H1 (cell line): ENCODE results near the gene HRNR. TPM values are rescaled to one million over a fixed set of nuclear protein-coding genes. Genes with fewer than 3 reads are reported as not detected.
A peak's percentile ranks its signal among the peaks of the same experiment; 100 is the strongest.

Experiments used
- CTCF ChIA-PET: fragments of 300-600 bp; sonication (Branson Sonifier 250); formaldehyde crosslinking; loops from one replicate; lab custom pipeline; 2021; ENCODE audit not compliant: partially characterized antibody; lab: Charles Lee
- POLR2A ChIA-PET: fragments of 300-600 bp; sonication (Branson Sonifier 250); formaldehyde crosslinking; loops from one replicate; lab custom pipeline; 2021; ENCODE audit warnings: inconsistent platforms; ENCODE audit not compliant: partially characterized antibody; lab: Charles Lee
- DNase-seq, 2 experiments: peaks; one replicate each; pipeline versions ENCODE4 v3.0.0 to v3.0.0-alpha.2; 2010 to 2022; ENCODE audit warnings: low spot score in 2 of 2, low read depth in 1 of 2, mixed read lengths in 1 of 2
- FAIRE-seq: peaks from 2 replicates; lab custom pipeline; 2011; peaks lifted over from hg19 to GRCh38; lab: Jason Lieb, UNC
- H2AFZ ChIP-seq: 2 replicates; pipeline ENCODE4 v1.8.1; 2012; ENCODE audit warnings: low read length, inconsistent platforms
- H2AK5ac ChIP-seq: 2 replicates; pipeline ENCODE4 v1.6.1; 2013; ENCODE audit warnings: low read depth, low read length
- H2BK120ac ChIP-seq: replicated peaks from 2 replicates; pipeline ENCODE3; 2013; ENCODE audit warnings: low read depth, low read length, inconsistent platforms
- H2BK12ac ChIP-seq: 2 replicates; pipeline ENCODE4 v1.6.1; 2013; ENCODE audit warnings: low read depth, low read length
- H2BK15ac ChIP-seq: 2 replicates; pipeline ENCODE4 v1.6.1; 2013; ENCODE audit warnings: low read length
- H2BK20ac ChIP-seq: 2 replicates; pipeline ENCODE4 v1.6.1; 2013; ENCODE audit warnings: low read length
- H2BK5ac ChIP-seq: 2 replicates; pipeline ENCODE4 v1.6.1; 2013; ENCODE audit warnings: low read depth, low read length
- H3K14ac ChIP-seq: 2 replicates; pipeline ENCODE4 v1.6.1; 2013; ENCODE audit warnings: inconsistent platforms; ENCODE audit not compliant: insufficient read length
- H3K18ac ChIP-seq: 2 replicates; pipeline ENCODE4 v1.6.1; 2013; ENCODE audit warnings: low read length; ENCODE audit errors: extremely low read depth
- H3K23ac ChIP-seq: 2 replicates; pipeline ENCODE4 v1.6.1; 2013; ENCODE audit warnings: inconsistent platforms; ENCODE audit not compliant: insufficient read length
- H3K23me2 ChIP-seq: 2 replicates; pipeline ENCODE4 v1.6.1; 2013; ENCODE audit warnings: low read depth, low read length
- H3K27ac ChIP-seq: 2 replicates; pipeline ENCODE4 v1.6.1; 2011; ENCODE audit warnings: low read depth, low read length, inconsistent platforms
- H3K27me3 ChIP-seq, 4 experiments: replicated peaks in 1 of 4; 1 replicate in 1 of 4; 2 replicates in 3 of 4; pipeline versions ENCODE4 v1.6.1 to v1.8.1; 2011 to 2013; ENCODE audit warnings: low read length in 3 of 4, mild to moderate bottlenecking in 3 of 4, inconsistent platforms in 2 of 4, mixed read lengths in 2 of 4, moderate library complexity in 1 of 4; ENCODE audit not compliant: control insufficient read depth in 3 of 4, insufficient read depth in 3 of 4; ENCODE audit errors: extremely low read depth in 1 of 4
- H3K36me3 ChIP-seq, 4 experiments: 2 replicates each; pipeline versions ENCODE4 v1.6.1 to v1.8.1; 2011 to 2013; ENCODE audit warnings: mild to moderate bottlenecking in 4 of 4, low read length in 3 of 4, moderate library complexity in 2 of 4, control low read depth in 1 of 4, inconsistent platforms in 1 of 4; ENCODE audit not compliant: insufficient read depth in 4 of 4, control insufficient read depth in 2 of 4
- H3K4ac ChIP-seq: replicated peaks from 2 replicates; pipeline ENCODE3; 2013; ENCODE audit warnings: low read length, low read depth, mixed read lengths, inconsistent platforms; ENCODE audit not compliant: insufficient read length
- H3K4me1 ChIP-seq, 4 experiments: replicated peaks in 1 of 4; 1 replicate in 1 of 4; 2 replicates in 3 of 4; pipeline versions ENCODE4 v1.6.1 to v1.8.1; 2011 to 2013; ENCODE audit warnings: low read length in 3 of 4, inconsistent platforms in 2 of 4, mixed read lengths in 1 of 4; ENCODE audit not compliant: insufficient read depth in 4 of 4, control insufficient read depth in 3 of 4
- H3K4me2 ChIP-seq, 2 experiments: 2 replicates each; pipeline versions ENCODE4 v1.6.1 to v1.8.1; 2011 to 2013; ENCODE audit warnings: low read depth in 2 of 2, low read length in 2 of 2, control low read depth in 1 of 2, inconsistent platforms in 1 of 2, mild to moderate bottlenecking in 1 of 2; ENCODE audit not compliant: insufficient read depth in 1 of 2
- H3K4me3 ChIP-seq, 4 experiments: fragments of 200-600, 300-600 bp in 1 of 4; sonication (generic), shearing (Covaris generic), sonication (Bioruptor Twin) in 1 of 4; 2 replicates each; pipeline versions ENCODE4 v1.5.1 to v1.8.1; 2011 to 2016; ENCODE audit warnings: low read length in 4 of 4, low read depth in 3 of 4, control low read depth in 2 of 4, inconsistent platforms in 2 of 4, mild to moderate bottlenecking in 2 of 4, mixed read lengths in 1 of 4, moderate library complexity in 1 of 4; ENCODE audit not compliant: insufficient read depth in 2 of 4; ENCODE audit errors: extremely low read depth in 1 of 4
- H3K56ac ChIP-seq: replicated peaks from 2 replicates; pipeline ENCODE3; 2013; ENCODE audit warnings: low read depth, mild to moderate bottlenecking, mixed read lengths, low read length, inconsistent platforms; ENCODE audit not compliant: insufficient read length
- H3K79me1 ChIP-seq: 2 replicates; pipeline ENCODE4 v1.6.1; 2013; ENCODE audit warnings: low read depth, low read length, control low read depth
- H3K79me2 ChIP-seq, 2 experiments: 2 replicates each; pipeline versions ENCODE4 v1.6.1 to v1.8.1; 2012 to 2013; ENCODE audit warnings: low read length in 2 of 2, mild to moderate bottlenecking in 2 of 2, inconsistent platforms in 1 of 2; ENCODE audit not compliant: insufficient read depth in 2 of 2, control insufficient read depth in 1 of 2
- H3K9ac ChIP-seq, 4 experiments: replicated peaks in 1 of 4; 1 replicate in 1 of 4; 2 replicates in 3 of 4; pipeline versions ENCODE4 v1.6.1 to v1.8.1; 2011 to 2013; ENCODE audit warnings: low read depth in 3 of 4, low read length in 3 of 4, control low read depth in 2 of 4, mild to moderate bottlenecking in 2 of 4, moderate library complexity in 2 of 4, inconsistent platforms in 1 of 4; ENCODE audit errors: extremely low read depth in 1 of 4
- H3K9me3 ChIP-seq, 2 experiments: 2 replicates each; pipeline versions ENCODE4 v1.6.1 to v1.8.1; 2012 to 2013; ENCODE audit warnings: mild to moderate bottlenecking in 2 of 2, moderate library complexity in 2 of 2, control low read depth in 1 of 2, inconsistent platforms in 1 of 2, low read depth in 1 of 2, low read length in 1 of 2, mixed read lengths in 1 of 2; ENCODE audit not compliant: insufficient read depth in 2 of 2
- H4K20me1 ChIP-seq, 2 experiments: replicated peaks in 1 of 2; 2 replicates each; pipeline versions ENCODE3 to v1.8.1; 2011 to 2013; ENCODE audit warnings: inconsistent platforms in 2 of 2, low read length in 2 of 2, mild to moderate bottlenecking in 1 of 2; ENCODE audit not compliant: insufficient read depth in 2 of 2, control insufficient read depth in 1 of 2
- H4K5ac ChIP-seq: 2 replicates; pipeline ENCODE4 v1.6.1; 2013; ENCODE audit warnings: low read length, low read depth, mixed read lengths, inconsistent platforms; ENCODE audit not compliant: insufficient read length
- H4K8ac ChIP-seq: 2 replicates; pipeline ENCODE4 v1.8.0; 2013; ENCODE audit warnings: mild to moderate bottlenecking, moderate library complexity, low read length, inconsistent platforms; ENCODE audit not compliant: insufficient read depth; ENCODE audit errors: extremely low read depth
- H4K91ac ChIP-seq: replicated peaks from 2 replicates; pipeline ENCODE3; 2013; ENCODE audit warnings: low read length, mixed read lengths, inconsistent platforms; ENCODE audit not compliant: insufficient read length
- POU5F1 ChIP-seq: IDR thresholded peaks from 2 replicates; pipeline ENCODE4 v1.6.1; 2011; ENCODE audit warnings: low read depth, mild to moderate bottlenecking, low read length, moderate library complexity
- RAD21 ChIP-seq, 2 experiments: IDR thresholded peaks in 1 of 2; conservative IDR thresholded peaks in 1 of 2; 2 replicates each; pipeline ENCODE4 v1.6.1; 2011; ENCODE audit warnings: low read depth in 2 of 2, low read length in 2 of 2, improper control_type of control experiment in 1 of 2, inconsistent platforms in 1 of 2, mild to moderate bottlenecking in 1 of 2, moderate library complexity in 1 of 2
- SP4 ChIP-seq: IDR thresholded peaks from 2 replicates; pipeline ENCODE4 v1.6.1; 2012; ENCODE audit warnings: low read length, inconsistent platforms
- whole genome bisulfite sequencing, 2 experiments: shearing (Covaris generic) in 1 of 2; methylation state at CpG; one replicate each; pipeline versions ENCODE4 v1.1.6 to v1.1.7; 2013 to 2015; ENCODE audit warnings: low lambda C conversion rate in 2 of 2, mixed read lengths in 2 of 2, inconsistent platforms in 1 of 2, low coverage in 1 of 2, missing lambda C conversion rate in 1 of 2; ENCODE audit not compliant: insufficient replicate concordance in 2 of 2, insufficient coverage in 1 of 2, insufficient read length in 1 of 2; ENCODE audit errors: extremely low coverage in 1 of 2, missing lambda C conversion rate in 1 of 2; 5-methylcytosine and 5-hydroxymethylcytosine counted together
- polyA plus RNA-seq, 7 experiments: library from polyadenylated mRNA; depleted of rRNA in 3 of 7; stranded (reverse) in 5 of 7; unstranded in 2 of 7; fragments of >200 nt in 5 of 7; fragments of 200-250 nt in 2 of 7; gene quantifications; 1 replicate in 5 of 7; 2 replicates in 1 of 7; 4 replicates in 1 of 7; pipeline versions ENCODE4 v1.2.1 to v1.2.3, GENCODE V29; 2011 to 2013; ENCODE audit warnings: missing spikeins in 2 of 7, mixed read lengths in 2 of 7
- total RNA-seq: library from RNA; stranded (reverse); fragmentation: NEBNext Ultra II Directional; extraction: Animal tissue kit (Norgen Biotek cat#: 25700); gene quantifications from 2 replicates; pipeline ENCODE4 v1.2.1, GENCODE V29; 2021
- TF ChIP-seq, protein P1 (sequence below), 3 experiments: IDR thresholded peaks; 1 replicate in 2 of 3; 2 replicates in 1 of 3; pipeline versions ENCODE4 v1.5.1 to v1.6.1; 2011; ENCODE audit warnings: low read length in 3 of 3, mild to moderate bottlenecking in 3 of 3, inconsistent platforms in 2 of 3, low read depth in 1 of 3, moderate library complexity in 1 of 3; ENCODE audit not compliant: insufficient read depth in 1 of 3; ENCODE audit errors: control extremely low read depth in 1 of 3

HRNR gene
- total and polyA plus RNA-seq, 2 of the 8 experiments (the other 6 are each of a cell fraction or from before 2014, with no cell fraction given), result not detected

DNA sequence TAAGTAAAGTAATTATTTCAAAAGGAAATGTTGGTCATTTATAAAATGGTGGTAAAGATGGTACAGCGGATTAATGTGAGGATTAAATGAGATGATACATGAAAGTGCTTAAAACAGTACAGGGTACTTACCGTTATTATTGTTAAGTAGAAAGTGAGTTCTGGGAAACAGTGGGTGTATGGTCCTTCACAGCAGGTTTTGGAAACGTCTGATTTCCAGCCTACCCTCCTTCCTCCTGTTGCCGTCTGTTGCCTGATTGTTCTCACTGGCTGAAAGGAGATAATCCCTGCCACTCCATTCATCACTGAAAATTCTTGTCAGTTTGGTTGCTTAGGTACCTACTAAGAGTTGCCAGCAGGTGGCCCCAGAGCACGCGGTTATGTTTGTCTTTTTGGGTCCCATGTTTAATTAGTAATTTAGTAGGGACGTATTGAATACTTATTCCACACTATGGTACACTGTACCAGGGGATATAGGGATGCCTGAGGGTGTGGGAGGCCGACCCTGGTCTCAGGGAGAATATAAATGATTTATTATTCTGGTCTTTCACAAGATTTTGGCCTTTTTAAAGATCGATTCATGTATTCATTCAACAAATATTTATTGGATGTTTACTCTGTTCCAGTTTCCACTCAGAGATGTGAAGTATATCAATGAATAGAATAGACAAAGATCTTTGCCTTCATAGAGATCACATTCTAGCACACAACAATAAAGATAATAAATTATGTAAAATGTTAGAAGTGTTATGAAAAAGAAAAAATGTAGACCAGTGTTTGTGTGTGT is 34.1 kb downstream of the HRNR start:
- H2BK15ac ChIP-seq, result no peak overlapping the region
- no peak overlapping the region for H3K56ac ChIP-seq
- H3K36me3 ChIP-seq, result no peaks in the 10 kb centered on the region
- no peak overlapping the region for H3K9ac ChIP-seq
- H3K23me2 ChIP-seq, result peaks cover 2% of the 10 kb centered on the region; the same call in 1 of the 2 replicates
- H2BK120ac ChIP-seq, result no peak overlapping the region
- no peak overlapping the region for H2AK5ac ChIP-seq
- no peak overlapping the region for H3K14ac ChIP-seq
- H3K23ac ChIP-seq, result no peak overlapping the region
- peak in 1 of 2 experiments; percentile 54 for DNase-seq
- H3K79me2 ChIP-seq, result no peaks in the 10 kb centered on the region
- no peak overlapping the region for H2BK20ac ChIP-seq
- ChIA-PET CTCF (interaction anchor here (0.7 to 1.1 kb wide), 3 partner anchors 10 to 137 kb away, joined by 3 to 6 read pairs (median 3); no protein-coding TSS in a partner anchor), POLR2A (no interaction called here)
- no peak overlapping the region for H4K91ac ChIP-seq
- H3K4me3 ChIP-seq, result no peak overlapping the region
- H3K79me1 ChIP-seq, result no peaks in the 10 kb centered on the region
- no peak overlapping the region for H4K5ac ChIP-seq
- H4K20me1 ChIP-seq, result no peaks in the 10 kb centered on the region
- H3K4me1 ChIP-seq, result no peaks in the 10 kb centered on the region
- no peak overlapping the region for H3K18ac ChIP-seq
- peaks cover 13 to 43% of the 10 kb centered on the region in 2 experiments for H3K9me3 ChIP-seq
- 49% methylated on average over 9 of the region's 9 CpGs; no CpG with 5 or more reads in 1 of the 2 experiments for WGBS, 2 experiments
- no peak overlapping the region for H3K4ac ChIP-seq
- H3K27ac ChIP-seq, result no peak overlapping the region
- no peak for FAIRE-seq
- no peak overlapping the region for H2BK5ac ChIP-seq
- H3K27me3 ChIP-seq, result peaks cover 0 to 2% (median 0%) of the 10 kb centered on the region in 4 experiments; a peak in 1 of 7 replicates
- no peak overlapping the region for H4K8ac ChIP-seq
- H2AFZ ChIP-seq, result no peak overlapping the region
- H3K4me2 ChIP-seq, result no peak overlapping the region
- no peak overlapping the region for H2BK12ac ChIP-seq
- peak; percentile 72 to 73 for TF ChIP-seq RAD21 (IDR thresholded peaks at IDR 0.05 in 1 of 2, conservative IDR thresholded peaks at IDR 0.05 in 1 of 2; ENCODE audit: low read depth in 2 of 2, low read length in 2 of 2)
- TF ChIP-seq, protein P1, sequence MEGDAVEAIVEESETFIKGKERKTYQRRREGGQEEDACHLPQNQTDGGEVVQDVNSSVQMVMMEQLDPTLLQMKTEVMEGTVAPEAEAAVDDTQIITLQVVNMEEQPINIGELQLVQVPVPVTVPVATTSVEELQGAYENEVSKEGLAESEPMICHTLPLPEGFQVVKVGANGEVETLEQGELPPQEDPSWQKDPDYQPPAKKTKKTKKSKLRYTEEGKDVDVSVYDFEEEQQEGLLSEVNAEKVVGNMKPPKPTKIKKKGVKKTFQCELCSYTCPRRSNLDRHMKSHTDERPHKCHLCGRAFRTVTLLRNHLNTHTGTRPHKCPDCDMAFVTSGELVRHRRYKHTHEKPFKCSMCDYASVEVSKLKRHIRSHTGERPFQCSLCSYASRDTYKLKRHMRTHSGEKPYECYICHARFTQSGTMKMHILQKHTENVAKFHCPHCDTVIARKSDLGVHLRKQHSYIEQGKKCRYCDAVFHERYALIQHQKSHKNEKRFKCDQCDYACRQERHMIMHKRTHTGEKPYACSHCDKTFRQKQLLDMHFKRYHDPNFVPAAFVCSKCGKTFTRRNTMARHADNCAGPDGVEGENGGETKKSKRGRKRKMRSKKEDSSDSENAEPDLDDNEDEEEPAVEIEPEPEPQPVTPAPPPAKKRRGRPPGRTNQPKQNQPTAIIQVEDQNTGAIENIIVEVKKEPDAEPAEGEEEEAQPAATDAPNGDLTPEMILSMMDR (IDR thresholded peaks at IDR 0.05; ENCODE audit: control extremely low read depth in 1 of 3, insufficient read depth in 1 of 3, low read depth in 1 of 3, low read length in 3 of 3), result peak in 2 of 3 experiments; percentile 65 to 67; a peak in 3 of 4 replicates
- no peak for TF ChIP-seq SP4
- no peak for TF ChIP-seq POU5F1
